ENCODE data around the gene SUPT20H. TPM values are rescaled to one million over a fixed set of nuclear protein-coding genes. Genes with fewer than 3 reads are reported as not detected.

Gene SUPT20H
- total and polyA plus RNA-seq, 10 of the 15 experiments (the other 5 are each of a cell fraction or from before 2014, with no cell fraction given) = 12.3 to 69.8 (median 47.5) TPM

GRCh38 chr13:37094840-37095239, 35.4 kb upstream of the SUPT20H start (continued):
- TF ChIP-seq HDGF (IDR thresholded peaks at IDR 0.05) (no peak), CHD1 (IDR thresholded peaks at IDR 0.05; ENCODE audit: low read depth, low read length) (no peak), CREB1 (IDR thresholded peaks at IDR 0.05; ENCODE audit: low read depth) (no peak)

GRCh38 chr13:37094099-37094498, 34.6 kb upstream of the SUPT20H start:
- no peak for ATAC-seq
- Histone ChIP-seq H3K4me3 (no peak overlapping the region), H3K79me2 (ENCODE audit: control insufficient read depth, insufficient read depth, low read length) (no peaks in the 10 kb centered on the region), H3K9ac (ENCODE audit: control insufficient read depth, insufficient read depth, low read length) (no peak overlapping the region), H2AFZ (ENCODE audit: control insufficient read depth, low read depth, low read length) (no peak overlapping the region), H3K9me3 (replicated peaks; ENCODE audit: control insufficient read depth, insufficient read depth, low read length) (no peaks in the 10 kb centered on the region), H3K27ac (ENCODE audit: control insufficient read depth, insufficient read depth) (no peak overlapping the region), H3K36me3 (ENCODE audit: control insufficient read depth in 2 of 2, insufficient read depth in 2 of 2, low read length in 1 of 2) (no peaks in the 10 kb centered on the region), H4K20me1 (ENCODE audit: control insufficient read depth, insufficient read depth) (no peaks in the 10 kb centered on the region), H3K27me3 (replicated peaks in 1 of 2; ENCODE audit: control insufficient read depth in 2 of 2, insufficient read depth in 2 of 2, low read length in 1 of 2) (peaks cover 0 to 1% of the 10 kb centered on the region in 2 experiments; a peak in 2 of 4 replicates), H3K4me2 (ENCODE audit: control insufficient read depth, insufficient read depth) (no peak overlapping the region), H3K4me1 (ENCODE audit: control insufficient read depth, insufficient read depth, low read length) (no peaks in the 10 kb centered on the region)
- no peak for DNase-seq (ENCODE audit: low read depth, low spot score)
- ChIA-PET RAD21 (ENCODE audit: unreplicated experiment) (no interaction called here), POLR2A (no interaction called here), SMC1A (ENCODE audit: uncharacterized antibody, unreplicated experiment) (interaction anchor here (0.5 to 0.8 kb wide), 2 partner anchors 10 to 23 kb away, joined by 3 read pairs; no protein-coding TSS in a partner anchor), CTCF (no interaction called here)
- intact Hi-C loops (cut with micrococcal nuclease; ENCODE audit: unreplicated experiment) = no loop called here
- in situ Hi-C loops (cut with MboI) = no loop called here
- BruUV-seq (replicated peaks) = no TSS peak
- no peak for TF ChIP-seq SMAD5 (IDR thresholded peaks at IDR 0.05; ENCODE audit: low read depth)
- no peak for TF ChIP-seq SIX5 (IDR thresholded peaks at IDR 0.05; ENCODE audit: low read depth, low read length, severe bottlenecking)
- no peak for TF ChIP-seq YY1 (IDR thresholded peaks at IDR 0.05; ENCODE audit: low read depth, low read length)
- TF ChIP-seq, protein P1, sequence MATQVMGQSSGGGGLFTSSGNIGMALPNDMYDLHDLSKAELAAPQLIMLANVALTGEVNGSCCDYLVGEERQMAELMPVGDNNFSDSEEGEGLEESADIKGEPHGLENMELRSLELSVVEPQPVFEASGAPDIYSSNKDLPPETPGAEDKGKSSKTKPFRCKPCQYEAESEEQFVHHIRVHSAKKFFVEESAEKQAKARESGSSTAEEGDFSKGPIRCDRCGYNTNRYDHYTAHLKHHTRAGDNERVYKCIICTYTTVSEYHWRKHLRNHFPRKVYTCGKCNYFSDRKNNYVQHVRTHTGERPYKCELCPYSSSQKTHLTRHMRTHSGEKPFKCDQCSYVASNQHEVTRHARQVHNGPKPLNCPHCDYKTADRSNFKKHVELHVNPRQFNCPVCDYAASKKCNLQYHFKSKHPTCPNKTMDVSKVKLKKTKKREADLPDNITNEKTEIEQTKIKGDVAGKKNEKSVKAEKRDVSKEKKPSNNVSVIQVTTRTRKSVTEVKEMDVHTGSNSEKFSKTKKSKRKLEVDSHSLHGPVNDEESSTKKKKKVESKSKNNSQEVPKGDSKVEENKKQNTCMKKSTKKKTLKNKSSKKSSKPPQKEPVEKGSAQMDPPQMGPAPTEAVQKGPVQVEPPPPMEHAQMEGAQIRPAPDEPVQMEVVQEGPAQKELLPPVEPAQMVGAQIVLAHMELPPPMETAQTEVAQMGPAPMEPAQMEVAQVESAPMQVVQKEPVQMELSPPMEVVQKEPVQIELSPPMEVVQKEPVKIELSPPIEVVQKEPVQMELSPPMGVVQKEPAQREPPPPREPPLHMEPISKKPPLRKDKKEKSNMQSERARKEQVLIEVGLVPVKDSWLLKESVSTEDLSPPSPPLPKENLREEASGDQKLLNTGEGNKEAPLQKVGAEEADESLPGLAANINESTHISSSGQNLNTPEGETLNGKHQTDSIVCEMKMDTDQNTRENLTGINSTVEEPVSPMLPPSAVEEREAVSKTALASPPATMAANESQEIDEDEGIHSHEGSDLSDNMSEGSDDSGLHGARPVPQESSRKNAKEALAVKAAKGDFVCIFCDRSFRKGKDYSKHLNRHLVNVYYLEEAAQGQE (IDR thresholded peaks at IDR 0.05; ENCODE audit: low read depth, low read length) = no peak
- TF ChIP-seq STAT3 (IDR thresholded peaks at IDR 0.05; ENCODE audit: low read depth, low read length) = no peak
- no peak for TF ChIP-seq RELA (IDR thresholded peaks at IDR 0.05; ENCODE audit: borderline replicate concordance, partially characterized antibody)
- TF ChIP-seq, protein P2, sequence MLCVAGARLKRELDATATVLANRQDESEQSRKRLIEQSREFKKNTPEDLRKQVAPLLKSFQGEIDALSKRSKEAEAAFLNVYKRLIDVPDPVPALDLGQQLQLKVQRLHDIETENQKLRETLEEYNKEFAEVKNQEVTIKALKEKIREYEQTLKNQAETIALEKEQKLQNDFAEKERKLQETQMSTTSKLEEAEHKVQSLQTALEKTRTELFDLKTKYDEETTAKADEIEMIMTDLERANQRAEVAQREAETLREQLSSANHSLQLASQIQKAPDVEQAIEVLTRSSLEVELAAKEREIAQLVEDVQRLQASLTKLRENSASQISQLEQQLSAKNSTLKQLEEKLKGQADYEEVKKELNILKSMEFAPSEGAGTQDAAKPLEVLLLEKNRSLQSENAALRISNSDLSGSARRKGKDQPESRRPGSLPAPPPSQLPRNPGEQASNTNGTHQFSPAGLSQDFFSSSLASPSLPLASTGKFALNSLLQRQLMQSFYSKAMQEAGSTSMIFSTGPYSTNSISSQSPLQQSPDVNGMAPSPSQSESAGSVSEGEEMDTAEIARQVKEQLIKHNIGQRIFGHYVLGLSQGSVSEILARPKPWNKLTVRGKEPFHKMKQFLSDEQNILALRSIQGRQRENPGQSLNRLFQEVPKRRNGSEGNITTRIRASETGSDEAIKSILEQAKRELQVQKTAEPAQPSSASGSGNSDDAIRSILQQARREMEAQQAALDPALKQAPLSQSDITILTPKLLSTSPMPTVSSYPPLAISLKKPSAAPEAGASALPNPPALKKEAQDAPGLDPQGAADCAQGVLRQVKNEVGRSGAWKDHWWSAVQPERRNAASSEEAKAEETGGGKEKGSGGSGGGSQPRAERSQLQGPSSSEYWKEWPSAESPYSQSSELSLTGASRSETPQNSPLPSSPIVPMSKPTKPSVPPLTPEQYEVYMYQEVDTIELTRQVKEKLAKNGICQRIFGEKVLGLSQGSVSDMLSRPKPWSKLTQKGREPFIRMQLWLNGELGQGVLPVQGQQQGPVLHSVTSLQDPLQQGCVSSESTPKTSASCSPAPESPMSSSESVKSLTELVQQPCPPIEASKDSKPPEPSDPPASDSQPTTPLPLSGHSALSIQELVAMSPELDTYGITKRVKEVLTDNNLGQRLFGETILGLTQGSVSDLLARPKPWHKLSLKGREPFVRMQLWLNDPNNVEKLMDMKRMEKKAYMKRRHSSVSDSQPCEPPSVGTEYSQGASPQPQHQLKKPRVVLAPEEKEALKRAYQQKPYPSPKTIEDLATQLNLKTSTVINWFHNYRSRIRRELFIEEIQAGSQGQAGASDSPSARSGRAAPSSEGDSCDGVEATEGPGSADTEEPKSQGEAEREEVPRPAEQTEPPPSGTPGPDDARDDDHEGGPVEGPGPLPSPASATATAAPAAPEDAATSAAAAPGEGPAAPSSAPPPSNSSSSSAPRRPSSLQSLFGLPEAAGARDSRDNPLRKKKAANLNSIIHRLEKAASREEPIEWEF (IDR thresholded peaks at IDR 0.05; ENCODE audit: insufficient replicate concordance, low read depth, low read length) = no peak
- no peak for TF ChIP-seq TCF3 (IDR thresholded peaks at IDR 0.05; ENCODE audit: borderline replicate concordance, insufficient read depth, low read depth, low read length)
- TF ChIP-seq TARDBP (IDR thresholded peaks at IDR 0.05; ENCODE audit: borderline replicate concordance) = no peak
- TF ChIP-seq ZNF622 (IDR thresholded peaks at IDR 0.05) = no peak
- no peak for TF ChIP-seq ZNF274 (IDR thresholded peaks at IDR 0.05; ENCODE audit: insufficient read depth, insufficient read length)
- TF ChIP-seq ZZZ3 (IDR thresholded peaks at IDR 0.05; ENCODE audit: control insufficient read depth, insufficient read length, low read depth) = no peak
- 31% methylated on average over 3 of the region's 3 CpGs for WGBS (ENCODE audit: insufficient coverage, insufficient replicate concordance, low lambda C conversion rate, missing lambda C conversion rate)
- no peak for FAIRE-seq

All from GM12878 (cell line).